K562 (cell line): ENCODE data around the gene TMEM184B. TPM values are rescaled to one million over a fixed set of nuclear protein-coding genes. Genes with fewer than 3 reads are reported as not detected.

Source experiments
- ATAC-seq: fragments of 200-7000 bp; cut with Tn5 transposase; 3 replicates; pipeline ENCODE4 v1.9.1; 2020; ENCODE audit warnings: moderate library complexity
- BruUV-seq: library from RNA; stranded (reverse); fragments of 400-500 nt; replicated peaks from 2 replicates; lab custom pipeline; 2021; lab: Mats Ljungman, UMichigan
- CTCF ChIA-PET: fragments of 300-600 bp; formaldehyde crosslinking; extraction: SDS; loops from one replicate; lab custom pipeline; 2021; ENCODE audit warnings: low intra/inter-chr PET ratio; lab: Yijun Ruan, JAX
- POLR2A ChIA-PET: fragments of 300-600, 350-650 bp; sonication (Branson Sonifier 250); formaldehyde crosslinking; extraction: SDS; loops from one replicate; lab custom pipeline; 2021; ENCODE audit warnings: antibody characterized with exemption, inconsistent platforms; lab: Yijun Ruan, JAX
- DNase-seq, 4 experiments: peaks; one replicate each; pipeline versions ENCODE4 v3.0.0 to v3.0.0-alpha.2; 2011 to 2018; ENCODE audit warnings: low spot score in 3 of 4, mixed read lengths in 3 of 4; ENCODE audit errors: extremely low read depth in 1 of 4
- FAIRE-seq: peaks from 2 replicates; lab custom pipeline; 2011; peaks lifted over from hg19 to GRCh38; lab: Jason Lieb, UNC
- H2AFZ ChIP-seq: 2 replicates; pipeline ENCODE4 v1.6.0; 2011; ENCODE audit warnings: low read depth, low read length, control low read depth, inconsistent platforms
- H3K27ac ChIP-seq: fragments of 200-600 bp; 3 replicates; pipeline ENCODE4 v1.8.0; 2011; ENCODE audit warnings: low read depth, mild to moderate bottlenecking, control low read depth, inconsistent platforms, low read length, moderate library complexity, mixed read lengths; ENCODE audit errors: extremely low read depth
- H3K27me3 ChIP-seq, 2 experiments: fragments of 300-600 bp in 1 of 2; 2 replicates in 1 of 2; 3 replicates in 1 of 2; pipeline versions ENCODE4 v1.6.0 to v1.8.0; 2011; ENCODE audit warnings: inconsistent platforms in 2 of 2, low read length in 2 of 2, mild to moderate bottlenecking in 1 of 2, mixed read lengths in 1 of 2, moderate library complexity in 1 of 2; ENCODE audit not compliant: control insufficient read depth in 2 of 2, insufficient read depth in 2 of 2
- H3K36me3 ChIP-seq: fragments of 300-600 bp; 3 replicates; pipeline ENCODE4 v1.8.0; 2011; ENCODE audit warnings: mild to moderate bottlenecking, low read length, inconsistent platforms; ENCODE audit not compliant: control insufficient read depth, insufficient read depth
- H3K4me1 ChIP-seq, 2 experiments: fragments of 200-600 bp in 1 of 2; replicated peaks in 1 of 2; 2 replicates in 1 of 2; 3 replicates in 1 of 2; pipeline versions ENCODE4 v1.5.1 to v1.8.0; 2011; ENCODE audit warnings: inconsistent platforms in 2 of 2, low read length in 2 of 2, mild to moderate bottlenecking in 1 of 2, mixed read lengths in 1 of 2, moderate library complexity in 1 of 2; ENCODE audit not compliant: control insufficient read depth in 2 of 2, insufficient read depth in 2 of 2
- H3K4me2 ChIP-seq: 2 replicates; pipeline ENCODE4 v1.6.1; 2011; ENCODE audit warnings: low read length, control low read depth, inconsistent platforms, mixed read lengths; ENCODE audit not compliant: insufficient read depth
- H3K4me3 ChIP-seq: fragments of 200-600 bp; sonication (generic), shearing (Covaris generic); 2 replicates; pipeline ENCODE4 v1.5.1; 2016; ENCODE audit warnings: control low read depth, inconsistent platforms
- H3K79me2 ChIP-seq: fragments of 200-600 bp; 3 replicates; pipeline ENCODE4 v1.8.0; 2011; ENCODE audit warnings: low read length, inconsistent platforms; ENCODE audit not compliant: control insufficient read depth, insufficient read depth
- H3K9ac ChIP-seq, 2 experiments: 2 replicates each; pipeline versions ENCODE4 v1.6.0 to v1.6.1; 2011; ENCODE audit warnings: low read depth in 2 of 2, low read length in 2 of 2, control low read depth in 1 of 2, inconsistent platforms in 1 of 2, mild to moderate bottlenecking in 1 of 2, mixed read lengths in 1 of 2; ENCODE audit not compliant: insufficient read depth in 1 of 2
- H3K9me1 ChIP-seq: one replicate; pipeline ENCODE4 v1.6.0; 2011; ENCODE audit warnings: inconsistent platforms, mild to moderate bottlenecking, low read length, moderate library complexity; ENCODE audit not compliant: control insufficient read depth, insufficient read depth
- H3K9me3 ChIP-seq: replicated peaks from 2 replicates; pipeline ENCODE4 v1.5.1; 2011; ENCODE audit warnings: low read depth, low read length, inconsistent platforms; ENCODE audit not compliant: control insufficient read depth, insufficient read depth
- H4K20me1 ChIP-seq: replicated peaks from 2 replicates; pipeline ENCODE4 v1.6.1; 2011; ENCODE audit warnings: low read length, inconsistent platforms, mixed read lengths; ENCODE audit not compliant: control insufficient read depth, insufficient read depth
- CREBBP ChIP-seq: IDR thresholded peaks from one replicate; pipeline ENCODE4 v1.6.1; 2012; ENCODE audit warnings: low read depth, mild to moderate bottlenecking, control low read depth, inconsistent platforms, low read length
- GABPA ChIP-seq: fragments of 200-800 bp; sonication (Bioruptor generic); conservative IDR thresholded peaks from 2 replicates; pipeline ENCODE4 v1.6.1; 2016; ENCODE audit warnings: low read depth, missing genetic modification characterization, missing compliant biosample characterization
- ZNF830 ChIP-seq: fragments of 250-450 bp; sonication (Bioruptor Pico); IDR thresholded peaks from 2 replicates; pipeline ENCODE4 v1.5.0; 2021; ENCODE audit warnings: mild to moderate bottlenecking
- WGBS: fragments of 100-300 bp; shearing (Covaris generic); methylation state at CpG from one replicate; pipeline ENCODE4 v1.1.6; 2016; ENCODE audit warnings: low coverage, mixed read lengths; ENCODE audit not compliant: insufficient coverage; ENCODE audit errors: missing lambda C conversion rate; 5-methylcytosine and 5-hydroxymethylcytosine counted together
- in situ Hi-C: fragments of 300-500 bp; cut with MboI; formaldehyde crosslinking; loops from 4 replicates; pipeline ENCODE4 v1.15.0; 2018; ENCODE audit warnings: inconsistent platforms, mixed read lengths
- intact Hi-C: fragments of 100-400 bp; cut with micrococcal nuclease; formaldehyde crosslinking; loops from 2 replicates; pipeline ENCODE4 v1.14.2; 2022
- polyA plus RNA-seq, 8 experiments: library from polyadenylated mRNA; depleted of rRNA in 4 of 8; stranded (reverse) in 5 of 8; unstranded in 3 of 8; fragments of >200 nt; fragmentation: Nextera tagmentation in 2 of 8; fragmentation: Illumina TruSeq in 1 of 8; extraction: Ambion mirVana in 2 of 8; extraction: Trizol in 1 of 8; gene quantifications; 2 replicates each; pipeline versions ENCODE4 v1.2.1 to v1.2.3, GENCODE V29; 2011 to 2014; ENCODE audit warnings: inconsistent platforms in 1 of 8, missing spikeins in 1 of 8
- total RNA-seq, 7 experiments: library from RNA; depleted of rRNA in 6 of 7; stranded (reverse); fragments of >200 nt in 6 of 7; fragmentation: Illumina TruSeq in 2 of 7; extraction: Trizol in 2 of 7; gene quantifications; 2 replicates each; pipeline versions ENCODE4 v1.2.1 to v1.2.3, GENCODE V29; 2011 to 2021; ENCODE audit warnings: low replicate concordance in 1 of 7
- TF ChIP-seq, protein P1 (sequence below): fragments of 250-450 bp; sonication (Bioruptor Pico); IDR thresholded peaks from 2 replicates; pipeline ENCODE4 v1.5.0; 2021; ENCODE audit warnings: mild to moderate bottlenecking, borderline replicate concordance
- TF ChIP-seq, protein P2 (sequence below): fragments of 450-650 bp; IDR thresholded peaks from 2 replicates; pipeline ENCODE4 v1.6.1; 2014; ENCODE audit warnings: low read depth, mild to moderate bottlenecking, moderate library complexity, borderline replicate concordance
- TF ChIP-seq, protein P3 (sequence below): sonication (generic); formaldehyde crosslinking; IDR thresholded peaks from 2 replicates; pipeline ENCODE4 v1.8.1; 2022; ENCODE audit warnings: missing genetic modification reagents
- TF ChIP-seq, protein P4 (sequence below), 2 experiments: fragments of 450-650 bp; IDR thresholded peaks; 2 replicates each; pipeline ENCODE4 v1.6.1; 2016; ENCODE audit warnings: mild to moderate bottlenecking in 2 of 2, borderline replicate concordance in 1 of 2, low read depth in 1 of 2, moderate library complexity in 1 of 2

TMEM184B gene
- total and polyA plus RNA-seq, 9 of the 15 experiments (the other 6 are each of a cell fraction or from before 2014, with no cell fraction given): 0.31 to 25.1 (median 6.2) TPM

DNA sequence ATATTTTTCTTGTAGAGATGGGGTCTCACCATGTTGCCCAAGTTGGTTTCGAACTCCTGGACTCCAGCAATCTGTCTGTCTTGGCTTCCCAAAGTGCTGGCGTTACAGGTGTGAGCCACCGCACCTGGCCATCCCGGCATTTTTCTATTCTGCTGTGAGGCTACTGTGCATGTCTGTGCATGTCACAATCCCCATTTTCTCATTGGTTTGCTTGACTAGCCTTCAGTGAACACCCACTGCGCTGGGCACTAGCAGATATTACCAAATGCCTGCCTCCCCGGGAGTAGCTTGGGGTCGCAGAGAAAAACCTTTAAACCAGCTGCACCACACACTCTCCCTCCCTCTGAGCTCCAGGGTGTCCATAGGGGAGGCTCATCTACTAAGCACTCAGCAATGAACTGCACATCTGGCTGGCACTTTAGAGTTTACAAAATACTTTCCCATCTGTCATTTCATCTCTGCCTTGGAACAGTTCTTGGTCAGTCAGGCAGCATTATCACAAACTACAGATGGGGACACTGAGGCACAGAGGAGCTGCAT, 39.5 kb upstream of the TMEM184B start:
- H3K9me1 ChIP-seq: no peaks in the 10 kb centered on the region
- H4K20me1 ChIP-seq: peaks cover 51% of the 10 kb centered on the region
- BruUV-seq: no TSS peak
- no peak overlapping the region for H3K27ac ChIP-seq
- no peaks in the 10 kb centered on the region for H3K9me3 ChIP-seq
- H3K79me2 ChIP-seq: peaks cover 86% of the 10 kb centered on the region
- intact Hi-C loops (no loop called here), in situ Hi-C loops (no loop called here)
- H3K27me3 ChIP-seq: no peaks in the 10 kb centered on the region
- H2AFZ ChIP-seq: no peak overlapping the region
- ChIA-PET POLR2A (interaction anchor here (0.5 to 0.7 kb wide), 4 partner anchors 15 to 353 kb away, joined by 3 to 5 read pairs (median 3); no protein-coding TSS in a partner anchor), CTCF (no interaction called here)
- WGBS: 91% methylated on average over 7 of the region's 7 CpGs
- H3K9ac ChIP-seq: no peak overlapping the region
- ATAC-seq (no peak), DNase-seq (no peak), FAIRE-seq (no peak)
- no peak overlapping the region for H3K4me2 ChIP-seq
- peaks cover 62% of the 10 kb centered on the region; the same call in 2 of the 3 replicates for H3K36me3 ChIP-seq
- no peak overlapping the region for H3K4me3 ChIP-seq
- peaks cover 0 to 32% of the 10 kb centered on the region in 2 experiments; a peak in 3 of 5 replicates for H3K4me1 ChIP-seq
- TF ChIP-seq, protein P1, sequence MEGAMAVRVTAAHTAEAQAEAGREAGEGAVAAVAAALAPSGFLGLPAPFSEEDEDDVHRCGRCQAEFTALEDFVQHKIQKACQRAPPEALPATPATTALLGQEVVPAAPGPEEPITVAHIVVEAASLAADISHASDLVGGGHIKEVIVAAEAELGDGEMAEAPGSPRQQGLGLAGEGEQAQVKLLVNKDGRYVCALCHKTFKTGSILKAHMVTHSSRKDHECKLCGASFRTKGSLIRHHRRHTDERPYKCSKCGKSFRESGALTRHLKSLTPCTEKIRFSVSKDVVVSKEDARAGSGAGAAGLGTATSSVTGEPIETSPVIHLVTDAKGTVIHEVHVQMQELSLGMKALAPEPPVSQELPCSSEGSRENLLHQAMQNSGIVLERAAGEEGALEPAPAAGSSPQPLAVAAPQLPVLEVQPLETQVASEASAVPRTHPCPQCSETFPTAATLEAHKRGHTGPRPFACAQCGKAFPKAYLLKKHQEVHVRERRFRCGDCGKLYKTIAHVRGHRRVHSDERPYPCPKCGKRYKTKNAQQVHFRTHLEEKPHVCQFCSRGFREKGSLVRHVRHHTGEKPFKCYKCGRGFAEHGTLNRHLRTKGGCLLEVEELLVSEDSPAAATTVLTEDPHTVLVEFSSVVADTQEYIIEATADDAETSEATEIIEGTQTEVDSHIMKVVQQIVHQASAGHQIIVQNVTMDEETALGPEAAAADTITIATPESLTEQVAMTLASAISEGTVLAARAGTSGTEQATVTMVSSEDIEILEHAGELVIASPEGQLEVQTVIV (CRISPR knock-in tag): no peak
- TF ChIP-seq ZNF830 (CRISPR knock-in tag): no peak
- TF ChIP-seq, protein P2, sequence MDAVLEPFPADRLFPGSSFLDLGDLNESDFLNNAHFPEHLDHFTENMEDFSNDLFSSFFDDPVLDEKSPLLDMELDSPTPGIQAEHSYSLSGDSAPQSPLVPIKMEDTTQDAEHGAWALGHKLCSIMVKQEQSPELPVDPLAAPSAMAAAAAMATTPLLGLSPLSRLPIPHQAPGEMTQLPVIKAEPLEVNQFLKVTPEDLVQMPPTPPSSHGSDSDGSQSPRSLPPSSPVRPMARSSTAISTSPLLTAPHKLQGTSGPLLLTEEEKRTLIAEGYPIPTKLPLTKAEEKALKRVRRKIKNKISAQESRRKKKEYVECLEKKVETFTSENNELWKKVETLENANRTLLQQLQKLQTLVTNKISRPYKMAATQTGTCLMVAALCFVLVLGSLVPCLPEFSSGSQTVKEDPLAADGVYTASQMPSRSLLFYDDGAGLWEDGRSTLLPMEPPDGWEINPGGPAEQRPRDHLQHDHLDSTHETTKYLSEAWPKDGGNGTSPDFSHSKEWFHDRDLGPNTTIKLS: no peak
- TF ChIP-seq GABPA: no peak
- TF ChIP-seq, protein P3, sequence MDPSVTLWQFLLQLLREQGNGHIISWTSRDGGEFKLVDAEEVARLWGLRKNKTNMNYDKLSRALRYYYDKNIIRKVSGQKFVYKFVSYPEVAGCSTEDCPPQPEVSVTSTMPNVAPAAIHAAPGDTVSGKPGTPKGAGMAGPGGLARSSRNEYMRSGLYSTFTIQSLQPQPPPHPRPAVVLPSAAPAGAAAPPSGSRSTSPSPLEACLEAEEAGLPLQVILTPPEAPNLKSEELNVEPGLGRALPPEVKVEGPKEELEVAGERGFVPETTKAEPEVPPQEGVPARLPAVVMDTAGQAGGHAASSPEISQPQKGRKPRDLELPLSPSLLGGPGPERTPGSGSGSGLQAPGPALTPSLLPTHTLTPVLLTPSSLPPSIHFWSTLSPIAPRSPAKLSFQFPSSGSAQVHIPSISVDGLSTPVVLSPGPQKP: no peak
- no peak for TF ChIP-seq CREBBP
- TF ChIP-seq, protein P4, sequence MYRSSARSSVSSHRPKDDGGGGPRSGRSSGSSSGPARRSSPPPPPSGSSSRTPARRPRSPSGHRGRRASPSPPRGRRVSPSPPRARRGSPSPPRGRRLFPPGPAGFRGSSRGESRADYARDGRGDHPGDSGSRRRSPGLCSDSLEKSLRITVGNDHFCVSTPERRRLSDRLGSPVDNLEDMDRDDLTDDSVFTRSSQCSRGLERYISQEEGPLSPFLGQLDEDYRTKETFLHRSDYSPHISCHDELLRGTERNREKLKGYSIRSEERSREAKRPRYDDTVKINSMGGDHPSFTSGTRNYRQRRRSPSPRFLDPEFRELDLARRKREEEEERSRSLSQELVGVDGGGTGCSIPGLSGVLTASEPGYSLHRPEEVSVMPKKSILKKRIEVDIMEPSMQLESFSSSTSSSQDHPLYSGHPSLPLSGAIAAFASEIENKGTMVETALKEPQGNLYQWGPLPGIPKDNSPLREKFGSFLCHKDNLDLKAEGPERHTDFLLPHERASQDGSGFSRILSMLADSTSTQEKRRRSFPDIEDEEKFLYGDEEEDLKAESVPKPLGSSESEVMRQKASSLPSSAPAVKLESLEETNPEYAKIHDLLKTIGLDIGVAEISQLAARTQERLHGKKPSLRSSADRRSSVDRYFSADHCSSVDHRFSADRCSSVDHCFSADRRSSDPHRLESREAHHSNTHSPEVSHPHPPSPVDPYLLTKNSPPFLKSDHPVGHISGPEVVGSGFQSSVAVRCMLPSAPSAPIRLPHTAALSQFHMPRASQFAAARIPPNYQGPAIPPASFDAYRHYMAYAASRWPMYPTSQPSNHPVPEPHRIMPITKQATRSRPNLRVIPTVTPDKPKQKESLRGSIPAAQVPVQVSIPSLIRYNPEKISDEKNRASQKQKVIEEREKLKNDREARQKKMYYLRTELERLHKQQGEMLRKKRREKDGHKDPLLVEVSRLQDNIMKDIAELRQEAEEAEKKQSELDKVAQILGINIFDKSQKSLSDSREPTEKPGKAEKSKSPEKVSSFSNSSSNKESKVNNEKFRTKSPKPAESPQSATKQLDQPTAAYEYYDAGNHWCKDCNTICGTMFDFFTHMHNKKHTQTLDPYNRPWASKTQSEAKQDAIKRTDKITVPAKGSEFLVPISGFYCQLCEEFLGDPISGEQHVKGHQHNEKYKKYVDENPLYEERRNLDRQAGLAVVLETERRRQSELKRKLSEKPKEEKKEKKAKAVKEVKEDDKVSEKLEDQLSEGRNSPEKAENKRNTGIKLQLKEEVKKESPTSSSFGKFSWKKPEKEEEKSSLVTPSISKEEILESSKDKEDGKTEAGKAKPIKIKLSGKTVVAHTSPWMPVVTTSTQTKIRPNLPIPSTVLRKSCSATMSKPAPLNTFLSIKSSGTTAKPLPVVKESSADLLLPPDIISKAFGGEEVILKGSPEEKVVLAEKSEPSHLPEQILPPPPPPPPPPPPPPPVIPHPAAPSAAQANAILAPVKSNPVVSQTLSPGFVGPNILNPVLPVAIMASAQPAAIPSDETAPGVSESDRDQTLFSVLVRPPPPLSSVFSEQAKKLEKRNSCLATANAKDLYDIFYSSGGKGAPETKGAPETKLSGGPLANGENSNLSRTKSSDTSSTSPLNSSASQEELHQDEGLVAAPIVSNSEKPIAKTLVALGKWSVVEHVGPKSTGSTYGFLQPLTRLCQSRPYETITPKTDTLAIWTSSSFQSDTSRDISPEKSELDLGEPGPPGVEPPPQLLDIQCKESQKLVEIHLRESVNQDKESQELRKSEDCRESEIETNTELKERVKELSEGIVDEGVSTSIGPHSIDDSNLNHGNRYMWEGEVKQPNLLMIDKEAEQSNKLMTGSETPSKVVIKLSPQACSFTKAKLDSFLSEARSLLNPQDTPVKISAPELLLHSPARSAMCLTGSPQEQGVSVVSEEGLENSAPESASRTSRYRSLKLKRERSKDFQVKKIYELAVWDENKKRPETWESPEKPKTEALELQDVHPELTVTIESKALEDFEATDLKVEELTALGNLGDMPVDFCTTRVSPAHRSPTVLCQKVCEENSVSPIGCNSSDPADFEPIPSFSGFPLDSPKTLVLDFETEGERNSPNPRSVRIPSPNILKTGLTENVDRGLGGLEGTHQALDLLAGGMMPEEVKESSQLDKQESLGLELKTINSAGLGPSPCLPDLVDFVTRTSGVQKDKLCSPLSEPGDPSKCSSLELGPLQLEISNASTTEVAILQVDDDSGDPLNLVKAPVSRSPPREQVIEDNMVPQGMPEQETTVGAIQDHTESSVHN (IDR thresholded peaks at IDR 0.05; ENCODE audit: borderline replicate concordance in 1 of 2, low read depth in 1 of 2): no peak
